Mesothelial cell of epicardium (in vitro differentiated cells): ENCODE data around the gene ITPKC. TPM values are rescaled to one million over a fixed set of nuclear protein-coding genes. Genes with fewer than 3 reads are reported as not detected.

Experiments used
- DNase-seq, 2 experiments: peaks; one replicate each; pipeline ENCODE4 v3.0.0; 2021; ENCODE audit warnings: low spot score in 2 of 2; ENCODE audit not compliant: unreplicated experiment in 2 of 2
- H3K27ac Mint-ChIP-seq: 2 replicates; pipeline ENCODE4 v1.8.0; 2021; ENCODE audit warnings: mixed read lengths
- H3K27me3 Mint-ChIP-seq: 2 replicates; pipeline ENCODE4 v1.8.0; 2021; ENCODE audit warnings: low read depth, mixed read lengths
- H3K36me3 Mint-ChIP-seq: 2 replicates; pipeline ENCODE4 v1.8.0; 2021; ENCODE audit warnings: mixed read lengths
- H3K4me1 Mint-ChIP-seq: 2 replicates; pipeline ENCODE4 v1.8.0; 2021; ENCODE audit warnings: mixed read lengths
- H3K4me3 Mint-ChIP-seq: 2 replicates; pipeline ENCODE4 v1.8.0; 2021; ENCODE audit warnings: mild to moderate bottlenecking, moderate library complexity, mixed read lengths
- H3K9me3 Mint-ChIP-seq: 2 replicates; pipeline ENCODE4 v1.8.0; 2021; ENCODE audit warnings: mixed read lengths
- CTCF ChIP-seq: fragments of 200-600 bp; sonication (generic); IDR thresholded peaks from one replicate; pipeline ENCODE4 v1.5.0; 2021; ENCODE audit warnings: antibody characterized with exemption; ENCODE audit not compliant: unreplicated experiment
- total RNA-seq: library from RNA; stranded (reverse); gene quantifications from 3 replicates; pipeline ENCODE4 v1.2.1, GENCODE V29; 2021

The ITPKC gene
- total RNA-seq, 1 donor from 2014 or later, result 28.3 TPM

- H3K4me3 Mint-ChIP-seq, result no peak overlapping the region
- no peak for TF ChIP-seq CTCF
- H3K36me3 Mint-ChIP-seq, result peaks cover 39% of the 10 kb centered on the region
- H3K4me1 Mint-ChIP-seq, result no peaks in the 10 kb centered on the region
- DNase-seq, result no peak
- no peak overlapping the region for H3K27ac Mint-ChIP-seq
- no peaks in the 10 kb centered on the region for H3K27me3 Mint-ChIP-seq
- no peaks in the 10 kb centered on the region for H3K9me3 Mint-ChIP-seq
Measured at GRCh38 chr19:40682431-40682964, 34.4 kb upstream of the ITPKC start.

GRCh38 chr19:40683437-40683836 lies 33.5 kb upstream of the ITPKC start:
- H3K4me1 Mint-ChIP-seq, result no peaks in the 10 kb centered on the region
- H3K36me3 Mint-ChIP-seq, result peaks cover 30% of the 10 kb centered on the region
- H3K9me3 Mint-ChIP-seq, result no peaks in the 10 kb centered on the region
- H3K27ac Mint-ChIP-seq, result no peak overlapping the region
- no peak overlapping the region for H3K4me3 Mint-ChIP-seq
- no peak for TF ChIP-seq CTCF
- no peaks in the 10 kb centered on the region for H3K27me3 Mint-ChIP-seq
- no peak for DNase-seq

- peaks cover 27% of the 10 kb centered on the region for H3K36me3 Mint-ChIP-seq
- DNase-seq, result no peak
- no peak for TF ChIP-seq CTCF
- H3K9me3 Mint-ChIP-seq, result no peaks in the 10 kb centered on the region
- no peak overlapping the region for H3K4me3 Mint-ChIP-seq
- no peaks in the 10 kb centered on the region for H3K4me1 Mint-ChIP-seq
- H3K27me3 Mint-ChIP-seq, result no peaks in the 10 kb centered on the region
- H3K27ac Mint-ChIP-seq, result no peak overlapping the region
Measured at GRCh38 chr19:40684280-40684679, 32.6 kb upstream of the ITPKC start.

DNA sequence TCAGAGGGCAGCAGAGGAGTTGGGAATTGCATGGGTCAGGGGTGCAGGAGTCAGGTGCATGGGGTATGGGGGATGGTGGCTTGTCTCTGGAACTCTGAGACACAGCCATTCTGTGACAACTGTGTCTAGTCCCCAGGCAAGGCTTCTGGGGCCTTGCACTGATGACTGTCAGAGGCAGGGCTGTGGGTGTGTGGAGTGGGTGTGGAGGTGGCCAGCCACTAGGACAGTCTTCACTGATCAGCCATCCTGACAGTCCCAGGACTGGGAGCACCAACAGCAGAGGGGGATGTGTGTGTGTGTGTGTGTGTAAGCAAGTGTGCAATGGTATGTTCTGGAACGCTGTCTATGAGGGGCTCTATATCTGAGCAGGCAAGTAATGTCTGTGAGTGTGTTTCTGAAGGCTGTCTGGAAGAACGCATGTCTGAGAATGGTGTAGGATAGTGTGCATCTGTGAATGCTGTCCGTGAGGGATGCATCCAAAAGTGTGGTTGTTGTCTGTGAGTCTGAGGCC lies 31.8 kb upstream of the ITPKC start:
- Mint-ChIP-seq H3K27me3 (no peaks in the 10 kb centered on the region), H3K4me1 (no peaks in the 10 kb centered on the region), H3K27ac (no peak overlapping the region), H3K9me3 (no peaks in the 10 kb centered on the region), H3K36me3 (peaks cover 24% of the 10 kb centered on the region), H3K4me3 (no peak overlapping the region)
- DNase-seq, result no peak
- no peak for TF ChIP-seq CTCF

GRCh38 chr19:40685563-40685962 lies 31.3 kb upstream of the ITPKC start:
- Mint-ChIP-seq H3K4me3 (no peak overlapping the region), H3K4me1 (no peaks in the 10 kb centered on the region), H3K27ac (no peak overlapping the region), H3K36me3 (peaks cover 24% of the 10 kb centered on the region), H3K27me3 (no peaks in the 10 kb centered on the region), H3K9me3 (no peaks in the 10 kb centered on the region)
- TF ChIP-seq CTCF, result no peak
- DNase-seq, result no peak
